HG03196 (cell line): Measurements from ENCODE around the gene ICA1L.
A peak's percentile ranks its signal among the peaks of the same experiment; 100 is the strongest.

Source experiments
- ATAC-seq: cut with Tn5 transposase; IDR thresholded peaks from one replicate; pipeline ENCODE4 v1.9.1; 2021; ENCODE audit not compliant: unreplicated experiment

The ICA1L gene

GRCh38 chr2:202786842-202787241 is 84.7 kb downstream of the ICA1L start:
- ATAC-seq = no peak

DNA sequence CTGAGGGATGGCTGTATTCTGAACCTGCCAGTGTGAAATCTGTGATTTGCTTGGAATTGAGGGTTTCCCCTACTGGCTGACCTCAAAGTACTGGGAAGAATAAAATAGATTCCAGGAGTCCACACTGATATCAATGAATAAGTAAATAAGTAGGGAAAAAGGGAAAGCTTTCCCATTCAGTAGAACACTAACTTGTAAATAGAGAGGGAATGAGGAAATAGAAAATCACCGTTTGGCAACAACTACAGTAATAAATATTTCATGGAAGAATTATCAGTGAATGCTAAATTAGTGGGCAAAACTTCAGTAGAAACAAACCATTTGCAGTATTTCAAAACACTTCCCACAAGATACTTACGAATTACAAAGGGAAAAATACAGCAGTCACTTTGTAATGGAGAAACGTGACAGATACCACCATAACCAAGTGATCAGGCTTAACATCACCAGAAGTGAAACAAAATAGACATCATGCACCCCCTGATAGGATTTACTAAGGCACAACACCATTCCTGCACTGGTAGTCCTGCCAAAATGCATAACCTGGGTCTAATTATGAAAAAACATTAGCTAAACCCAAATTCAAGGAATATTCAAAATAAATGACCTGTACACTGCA is 88.5 kb downstream of the ICA1L start:
- ATAC-seq = no peak

GRCh38 chr2:202780514-202781021 is 91.0 kb downstream of the ICA1L start:
- ATAC-seq = peak; percentile 96

GRCh38 chr2:202778217-202778616 is 93.3 kb downstream of the ICA1L start:
- ATAC-seq = no peak

DNA sequence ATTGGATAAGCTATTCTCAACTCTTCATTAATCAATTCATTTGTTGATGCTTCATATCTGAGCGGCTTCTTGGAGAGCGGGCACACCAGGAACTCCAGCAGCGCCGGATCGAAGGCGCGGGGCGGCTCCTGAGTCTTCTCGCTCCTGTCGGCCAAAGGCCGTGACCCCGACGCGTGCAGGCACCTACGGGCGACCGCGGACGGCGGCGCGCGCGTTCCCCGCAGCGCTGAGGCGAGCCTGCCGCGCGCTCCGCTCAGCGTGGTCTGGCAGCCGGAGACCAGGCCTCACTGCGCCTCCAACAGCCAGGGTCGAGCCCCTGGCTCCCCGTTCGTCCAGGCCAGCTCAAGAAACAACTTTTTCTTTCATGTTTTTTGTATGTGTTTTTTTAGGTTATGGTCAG is 97.5 kb downstream of the ICA1L start:
- ATAC-seq = no peak

DNA sequence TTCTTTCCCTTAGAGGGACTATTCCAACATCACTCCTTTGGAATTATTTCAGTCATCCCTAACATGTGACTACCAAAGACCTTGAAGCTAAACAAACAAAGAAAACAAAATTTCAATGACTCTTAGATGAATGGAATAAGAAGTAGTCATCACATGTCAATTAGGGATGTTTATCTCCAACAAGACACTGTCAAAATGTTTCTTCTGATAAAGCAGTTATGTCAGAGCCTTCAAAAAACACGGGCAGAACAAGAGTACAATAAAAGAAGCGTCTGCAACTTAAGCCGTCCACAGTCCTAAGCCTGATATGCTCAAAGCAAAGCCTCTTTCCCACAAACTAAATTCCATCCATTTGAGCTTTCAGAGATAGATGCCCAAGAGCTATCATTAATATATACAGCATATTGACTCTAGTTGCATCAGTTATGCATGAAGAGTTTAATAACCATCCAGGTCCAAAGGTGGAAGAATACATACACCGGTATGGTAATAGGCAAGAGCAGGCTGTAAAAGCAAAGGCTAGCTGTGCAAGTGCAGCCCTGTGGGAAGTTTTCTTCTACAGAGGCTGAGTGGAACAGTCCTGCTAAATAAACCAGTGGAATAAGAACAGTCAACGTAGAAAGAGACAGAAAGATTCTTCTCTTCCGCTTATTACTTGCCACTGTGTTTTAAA is 98.1 kb downstream of the ICA1L start:
- ATAC-seq = no peak

GRCh38 chr2:202771741-202772460 is 99.7 kb downstream of the ICA1L start:
- no peak for ATAC-seq

- ATAC-seq = no peak
These were observed 100.2 kb downstream of the ICA1L start for GRCh38 chr2:202771336-202771735.

GRCh38 chr2:202769201-202769600 is 102.4 kb downstream of the ICA1L start:
- ATAC-seq = no peak

GRCh38 chr2:202768273-202768672 is 103.3 kb downstream of the ICA1L start:
- no peak for ATAC-seq

GRCh38 chr2:202765436-202765835 is 106.1 kb downstream of the ICA1L start:
- ATAC-seq = no peak

DNA sequence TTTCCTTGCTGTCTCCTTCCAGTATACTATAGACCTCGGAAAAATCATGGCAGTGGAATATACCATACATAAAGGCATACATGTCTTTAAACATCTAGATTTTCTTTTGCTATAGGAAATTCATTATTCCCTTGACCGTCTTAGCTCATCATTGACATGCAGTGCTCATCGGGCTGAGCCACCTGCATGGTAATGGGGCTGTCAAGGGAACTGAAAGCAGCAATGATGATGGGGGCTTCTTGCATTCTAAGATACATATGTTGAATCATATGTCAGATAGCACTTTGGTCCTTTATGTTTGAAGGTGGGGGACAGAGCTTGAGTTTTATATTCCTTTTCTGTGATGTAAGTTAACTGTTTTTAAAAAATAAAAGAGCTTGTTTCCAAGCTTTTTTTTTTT is 106.6 kb downstream of the ICA1L start:
- ATAC-seq = no peak

DNA sequence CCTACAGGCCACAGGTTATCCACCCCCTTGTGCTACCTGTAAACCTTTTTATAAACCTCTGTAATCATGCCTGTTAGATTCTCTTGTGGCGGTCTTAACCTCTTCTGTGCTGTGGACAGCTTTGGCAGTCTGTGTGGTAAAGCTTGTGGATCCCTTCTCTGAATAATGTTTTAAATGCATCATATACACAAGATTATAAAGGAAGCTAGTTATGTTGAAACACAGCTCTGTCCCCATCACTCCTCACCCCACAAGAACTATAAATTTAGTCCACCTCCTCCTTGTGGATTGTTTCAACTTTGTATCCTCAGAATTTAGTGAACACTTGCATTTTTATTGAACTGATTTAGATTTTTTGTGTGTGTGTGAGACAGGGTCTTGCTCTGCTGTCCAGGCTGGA is 107.7 kb downstream of the ICA1L start:
- no peak for ATAC-seq

DNA sequence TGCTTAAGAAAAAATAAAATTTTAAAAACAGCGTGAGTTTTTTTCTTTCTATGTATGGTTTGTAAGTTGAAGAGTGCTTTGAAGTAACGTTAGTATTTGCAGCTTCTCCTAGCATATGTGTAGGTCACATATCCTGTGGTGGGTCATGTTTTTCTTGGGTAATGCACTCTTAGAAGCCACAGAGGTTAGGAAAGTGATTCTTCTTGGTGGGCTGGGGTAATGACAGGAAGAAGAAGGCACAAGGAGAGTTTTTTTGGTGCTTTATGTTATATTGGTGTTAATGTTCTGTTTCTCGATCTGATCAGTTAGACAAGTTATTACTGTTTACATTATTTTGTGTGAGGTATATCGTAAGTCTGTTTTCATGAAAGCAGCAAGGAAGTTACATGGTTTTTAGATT is 109.0 kb downstream of the ICA1L start:
- ATAC-seq = no peak

- no peak for ATAC-seq
These were observed 110.7 kb downstream of the ICA1L start for GRCh38 chr2:202760848-202761247.

GRCh38 chr2:202758604-202759003 is 113.0 kb downstream of the ICA1L start:
- ATAC-seq = no peak

- no peak for ATAC-seq
These were observed 113.4 kb downstream of the ICA1L start for GRCh38 chr2:202758128-202758527.

- no peak for ATAC-seq
These were observed 114.2 kb downstream of the ICA1L start for GRCh38 chr2:202757339-202757738.

DNA sequence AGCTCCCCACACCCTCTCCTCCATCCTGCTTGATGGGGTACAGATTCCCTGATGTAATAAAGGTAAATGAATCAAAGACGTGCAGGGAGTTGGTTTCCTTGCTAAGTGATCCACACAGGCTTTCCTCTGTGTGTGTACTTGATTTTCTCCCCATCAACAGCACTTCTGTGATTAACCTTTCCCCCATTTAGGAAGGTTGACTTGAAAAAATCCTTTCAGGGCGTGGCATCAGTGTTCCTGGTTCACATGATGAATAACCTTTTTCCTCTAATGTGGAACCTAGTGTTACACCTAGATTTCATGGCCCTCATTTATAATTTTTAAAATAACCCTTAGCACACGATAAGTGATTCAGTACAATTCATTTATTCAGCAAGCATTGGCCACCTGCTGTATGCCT is 115.0 kb downstream of the ICA1L start:
- ATAC-seq = no peak

GRCh38 chr2:202754936-202755335 is 116.6 kb downstream of the ICA1L start:
- ATAC-seq = no peak

DNA sequence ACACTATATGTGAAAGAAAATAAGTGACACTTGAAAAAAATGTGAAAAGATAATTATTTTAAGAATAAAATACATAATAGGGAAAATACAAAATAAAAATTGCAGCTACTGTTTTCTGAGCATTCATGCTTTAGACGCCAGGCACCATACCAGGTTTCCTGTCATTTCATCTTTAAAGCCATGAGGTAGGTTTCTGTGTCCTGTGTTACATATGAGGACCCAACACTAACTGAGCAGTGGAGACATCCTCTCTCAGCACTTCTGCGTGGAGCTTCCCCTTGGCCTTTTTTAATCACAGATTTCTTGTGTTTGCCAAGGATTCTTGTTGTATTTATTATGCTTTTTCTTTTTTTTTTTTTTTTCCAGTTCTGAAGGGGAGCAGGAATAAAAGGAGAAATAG is 119.5 kb downstream of the ICA1L start:
- no peak for ATAC-seq

GRCh38 chr2:202750763-202751427 is 120.7 kb downstream of the ICA1L start:
- ATAC-seq = no peak
